ENCODE data around the gene ECT2. TPM values are rescaled to one million over a fixed set of nuclear protein-coding genes. Genes with fewer than 3 reads are reported as not detected.

ECT2 gene
- polyA plus RNA-seq, 1 donor (not counting 4 experiments of a cell fraction or from before 2014, with no cell fraction given), result 34.2 TPM

DNA sequence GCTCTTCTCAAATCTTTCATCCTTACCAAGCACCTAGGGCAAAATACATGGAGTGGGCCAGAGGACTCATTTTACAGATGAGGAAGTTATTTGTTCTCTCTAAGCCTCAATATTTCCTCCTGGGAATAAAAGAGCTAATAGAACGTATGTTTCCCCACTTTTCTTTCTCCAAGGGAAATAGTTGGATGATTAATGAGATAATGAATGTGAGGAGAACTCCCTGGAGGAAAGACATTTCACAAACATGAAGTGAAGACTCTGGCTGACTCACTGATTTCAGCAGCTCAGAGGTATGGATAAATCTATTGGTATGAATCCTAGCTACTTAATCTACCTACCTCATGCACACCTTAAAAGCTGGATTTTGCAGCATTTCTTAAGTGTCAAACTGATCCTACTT, 98.4 kb downstream of the ECT2 start:
- DNase-seq (ENCODE audit: low read depth, low spot score) (peak; percentile 7), FAIRE-seq (peak; percentile 81)
- TF ChIP-seq, protein P1, sequence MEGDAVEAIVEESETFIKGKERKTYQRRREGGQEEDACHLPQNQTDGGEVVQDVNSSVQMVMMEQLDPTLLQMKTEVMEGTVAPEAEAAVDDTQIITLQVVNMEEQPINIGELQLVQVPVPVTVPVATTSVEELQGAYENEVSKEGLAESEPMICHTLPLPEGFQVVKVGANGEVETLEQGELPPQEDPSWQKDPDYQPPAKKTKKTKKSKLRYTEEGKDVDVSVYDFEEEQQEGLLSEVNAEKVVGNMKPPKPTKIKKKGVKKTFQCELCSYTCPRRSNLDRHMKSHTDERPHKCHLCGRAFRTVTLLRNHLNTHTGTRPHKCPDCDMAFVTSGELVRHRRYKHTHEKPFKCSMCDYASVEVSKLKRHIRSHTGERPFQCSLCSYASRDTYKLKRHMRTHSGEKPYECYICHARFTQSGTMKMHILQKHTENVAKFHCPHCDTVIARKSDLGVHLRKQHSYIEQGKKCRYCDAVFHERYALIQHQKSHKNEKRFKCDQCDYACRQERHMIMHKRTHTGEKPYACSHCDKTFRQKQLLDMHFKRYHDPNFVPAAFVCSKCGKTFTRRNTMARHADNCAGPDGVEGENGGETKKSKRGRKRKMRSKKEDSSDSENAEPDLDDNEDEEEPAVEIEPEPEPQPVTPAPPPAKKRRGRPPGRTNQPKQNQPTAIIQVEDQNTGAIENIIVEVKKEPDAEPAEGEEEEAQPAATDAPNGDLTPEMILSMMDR (optimal IDR thresholded peaks at IDR 0.05 in 1 of 3, IDR thresholded peaks at IDR 0.05 in 1 of 3, conservative IDR thresholded peaks at IDR 0.05 in 1 of 3; ENCODE audit: extremely low read depth in 1 of 3, insufficient read depth in 2 of 3, low read length in 3 of 3), result no peak
- no peak for TF ChIP-seq EZH2 (IDR thresholded peaks at IDR 0.05; ENCODE audit: low read length)
- no peak overlapping the region for H3K4me3 ChIP-seq (ENCODE audit: control insufficient read depth in 2 of 3, extremely low read depth in 1 of 3, insufficient read depth in 2 of 3, low read depth in 1 of 3, low read length in 3 of 3)
- no peak overlapping the region for H3K27ac ChIP-seq (ENCODE audit: control insufficient read depth, insufficient read depth, low read length)
- H2AFZ ChIP-seq (ENCODE audit: control insufficient read depth, low read length), result no peak overlapping the region
- peaks cover 14% of the 10 kb centered on the region for H3K4me1 ChIP-seq (ENCODE audit: control insufficient read depth, extremely low read depth, insufficient read depth, low read length)
- H3K36me3 ChIP-seq (ENCODE audit: control insufficient read depth in 2 of 2, extremely low read depth in 1 of 2, insufficient read depth in 2 of 2, low read length in 2 of 2), result no peaks in the 10 kb centered on the region
- no peaks in the 10 kb centered on the region for H3K9me1 ChIP-seq (ENCODE audit: control insufficient read depth, extremely low read depth, insufficient read depth, low read length)
- H4K20me1 ChIP-seq (ENCODE audit: control insufficient read depth, extremely low read depth, insufficient read depth, low read length), result no peaks in the 10 kb centered on the region
- H3K9ac ChIP-seq (ENCODE audit: control insufficient read depth, extremely low read depth, insufficient read depth, low read length), result no peak overlapping the region
- H3K27me3 ChIP-seq (ENCODE audit: control insufficient read depth, extremely low read depth, insufficient read depth, low read length), result no peaks in the 10 kb centered on the region
- H3K79me2 ChIP-seq (ENCODE audit: control insufficient read depth, insufficient read depth, low read length), result no peaks in the 10 kb centered on the region
- peak overlapping the region; percentile 12 for H3K4me2 ChIP-seq (ENCODE audit: control insufficient read depth, extremely low read depth, insufficient read depth, low read depth, low read length)
- H3K9me3 ChIP-seq (ENCODE audit: control insufficient read depth, low read depth, low read length), result no peaks in the 10 kb centered on the region
- dilution Hi-C loops (cut with MboI; ENCODE audit: extremely low pct_ligation_motif_present, low sequenced_read_pairs), result no loop called here

DNA sequence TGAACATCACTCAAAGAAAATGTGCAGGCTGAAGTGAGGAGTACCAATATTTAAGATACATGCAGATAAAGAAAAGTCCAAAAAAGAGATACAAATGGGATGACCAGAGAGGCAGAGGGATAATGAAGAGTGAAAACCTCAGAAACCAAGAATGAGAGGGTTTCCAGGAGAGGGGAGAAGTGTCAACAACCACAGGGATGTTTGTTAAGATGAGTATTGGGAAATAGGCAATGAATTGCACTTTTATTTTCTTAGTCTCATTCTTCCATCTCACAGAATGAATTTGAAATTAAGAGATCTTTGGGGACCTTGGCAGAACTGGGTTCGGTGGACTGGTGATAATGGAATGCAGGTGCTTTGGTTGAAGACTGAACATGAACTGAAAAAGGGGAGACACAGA, 102.5 kb downstream of the ECT2 start:
- H4K20me1 ChIP-seq (ENCODE audit: control insufficient read depth, extremely low read depth, insufficient read depth, low read length), result no peaks in the 10 kb centered on the region
- dilution Hi-C loops (cut with MboI; ENCODE audit: extremely low pct_ligation_motif_present, low sequenced_read_pairs), result no loop called here
- FAIRE-seq, result no peak

More for the DNA sequence above, 102.5 kb downstream of the ECT2 start:
- Histone ChIP-seq H3K79me2 (ENCODE audit: control insufficient read depth, insufficient read depth, low read length) (no peaks in the 10 kb centered on the region), H3K9me1 (ENCODE audit: control insufficient read depth, extremely low read depth, insufficient read depth, low read length) (no peaks in the 10 kb centered on the region), H3K27me3 (ENCODE audit: control insufficient read depth, extremely low read depth, insufficient read depth, low read length) (no peaks in the 10 kb centered on the region), H3K4me2 (ENCODE audit: control insufficient read depth, extremely low read depth, insufficient read depth, low read depth, low read length) (no peak overlapping the region), H3K36me3 (ENCODE audit: control insufficient read depth in 2 of 2, extremely low read depth in 1 of 2, insufficient read depth in 2 of 2, low read length in 2 of 2) (no peaks in the 10 kb centered on the region), H3K9me3 (ENCODE audit: control insufficient read depth, low read depth, low read length) (no peaks in the 10 kb centered on the region), H3K4me1 (ENCODE audit: control insufficient read depth, extremely low read depth, insufficient read depth, low read length) (peaks cover 10% of the 10 kb centered on the region), H3K27ac (ENCODE audit: control insufficient read depth, insufficient read depth, low read length) (no peak overlapping the region), H2AFZ (ENCODE audit: control insufficient read depth, low read length) (no peak overlapping the region), H3K4me3 (ENCODE audit: control insufficient read depth in 2 of 3, extremely low read depth in 1 of 3, insufficient read depth in 2 of 3, low read depth in 1 of 3, low read length in 3 of 3) (no peak overlapping the region), H3K9ac (ENCODE audit: control insufficient read depth, extremely low read depth, insufficient read depth, low read length) (no peak overlapping the region)
- no peak for DNase-seq (ENCODE audit: low read depth, low spot score)
- TF ChIP-seq, protein P1 (optimal IDR thresholded peaks at IDR 0.05 in 1 of 3, IDR thresholded peaks at IDR 0.05 in 1 of 3, conservative IDR thresholded peaks at IDR 0.05 in 1 of 3; ENCODE audit: extremely low read depth in 1 of 3, insufficient read depth in 2 of 3, low read length in 3 of 3), result no peak
- no peak for TF ChIP-seq EZH2 (IDR thresholded peaks at IDR 0.05; ENCODE audit: low read length)

Measured in keratinocyte (primary cell).